HuH-7.5 (cell line): ENCODE data around the gene ARL6IP1.
"Not testable (repeated sequence)": the region's sequence is repeated elsewhere in the genome, so short reads cannot be mapped to it uniquely, and the experiment has no call there.

Experiments used
- DNase-seq: peaks from one replicate; pipeline ENCODE4 v3.0.0; 2011; ENCODE audit warnings: low spot score

ARL6IP1 gene

DNA sequence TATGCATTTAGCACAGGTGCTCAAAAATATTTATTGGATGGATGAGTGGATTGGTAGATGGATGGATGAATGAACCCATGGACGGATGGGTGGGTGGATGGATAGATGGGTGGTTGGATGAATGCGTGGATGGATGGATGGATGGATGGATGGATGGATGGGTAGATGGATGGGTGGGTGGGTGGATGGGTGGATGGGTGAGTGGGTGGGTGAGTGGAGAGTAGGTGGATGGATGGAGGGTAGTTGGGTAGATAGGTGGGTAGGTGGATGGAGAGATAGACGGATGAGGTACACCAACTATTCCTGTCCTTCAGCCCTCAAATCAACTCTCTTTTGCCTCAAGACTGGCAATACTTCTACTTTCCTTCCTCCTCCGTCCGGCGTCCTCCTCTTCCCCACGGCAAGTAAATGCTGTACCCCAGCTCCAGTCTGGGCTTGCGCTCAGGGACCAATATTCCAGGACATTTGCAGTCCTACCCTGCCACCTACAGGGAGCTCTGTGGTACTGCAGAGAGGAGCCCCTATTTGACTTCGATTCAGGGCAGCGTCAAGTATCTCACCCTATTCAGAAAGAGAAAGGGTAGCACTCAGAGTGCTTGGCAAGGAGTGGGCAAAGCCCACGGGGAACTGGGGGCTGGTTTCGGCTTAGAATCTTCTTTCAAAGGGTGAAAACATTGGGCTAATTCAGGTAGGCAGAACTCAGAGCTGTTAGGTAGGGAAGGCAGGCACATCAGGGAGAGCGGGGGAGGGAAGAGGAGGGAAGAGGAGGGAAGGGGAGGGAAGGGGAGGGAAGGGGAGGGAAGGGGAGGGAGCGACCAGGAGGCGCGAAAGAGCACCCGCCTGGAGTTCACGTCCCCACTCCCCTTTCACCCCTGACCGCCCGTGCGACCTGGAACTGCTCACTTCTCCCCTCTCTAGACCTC lies 41.5 kb downstream of the ARL6IP1 start:
- not testable (repeated sequence) for DNase-seq

DNA sequence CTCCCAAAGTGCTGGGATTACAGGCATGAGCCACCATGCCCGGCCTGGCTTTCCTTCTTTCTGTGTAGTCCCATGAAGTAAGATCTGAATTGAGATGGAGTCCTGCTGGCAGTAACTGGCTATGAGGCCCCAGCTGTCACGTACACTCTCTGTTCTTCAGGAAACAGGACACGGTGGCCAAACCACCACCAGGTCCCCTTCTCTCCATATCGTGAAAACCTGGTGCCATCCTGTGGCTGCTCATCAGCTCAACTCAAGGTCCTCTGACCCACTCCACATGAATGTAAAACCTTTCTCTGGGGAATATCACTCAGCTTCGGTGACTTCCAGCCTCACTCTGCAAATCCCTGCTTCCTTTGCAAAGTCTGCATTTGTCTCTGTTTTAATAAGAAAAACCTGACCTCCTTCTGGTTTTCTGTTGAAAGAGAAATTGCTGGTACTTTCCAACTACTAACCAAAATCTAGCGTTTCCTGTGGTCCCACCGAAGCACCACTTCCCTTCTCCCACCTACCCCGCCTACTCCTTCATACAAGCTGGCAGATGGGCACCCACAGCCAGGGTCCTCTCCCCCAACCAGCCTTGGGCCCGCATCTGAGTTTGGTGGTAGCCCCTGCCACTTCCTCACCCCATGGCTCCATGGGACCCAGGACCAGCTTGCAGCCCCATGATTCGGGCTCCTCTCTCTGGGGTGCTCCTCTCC lies 43.2 kb downstream of the ARL6IP1 start:
- DNase-seq, result not testable (repeated sequence)

DNA sequence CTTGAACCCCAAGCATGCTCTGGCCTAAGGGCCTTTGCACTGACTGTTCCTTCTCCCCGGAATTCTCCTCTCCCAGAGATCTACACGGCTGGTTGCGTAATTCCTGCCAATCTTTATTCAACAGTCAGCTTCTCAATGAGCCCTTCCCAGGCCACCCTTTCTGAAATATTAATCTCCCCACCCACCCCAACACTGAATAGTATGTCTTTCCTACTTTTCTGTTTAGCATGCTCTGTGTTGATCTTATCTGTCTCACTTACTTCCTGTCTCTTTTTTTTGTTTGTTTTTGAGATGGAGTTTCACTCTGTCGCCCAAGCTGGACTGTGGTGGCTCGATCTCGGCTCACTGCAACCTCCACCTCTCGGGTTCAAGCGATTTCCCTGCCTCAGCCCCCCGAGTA lies 44.7 kb downstream of the ARL6IP1 start:
- not testable (repeated sequence) for DNase-seq

DNA sequence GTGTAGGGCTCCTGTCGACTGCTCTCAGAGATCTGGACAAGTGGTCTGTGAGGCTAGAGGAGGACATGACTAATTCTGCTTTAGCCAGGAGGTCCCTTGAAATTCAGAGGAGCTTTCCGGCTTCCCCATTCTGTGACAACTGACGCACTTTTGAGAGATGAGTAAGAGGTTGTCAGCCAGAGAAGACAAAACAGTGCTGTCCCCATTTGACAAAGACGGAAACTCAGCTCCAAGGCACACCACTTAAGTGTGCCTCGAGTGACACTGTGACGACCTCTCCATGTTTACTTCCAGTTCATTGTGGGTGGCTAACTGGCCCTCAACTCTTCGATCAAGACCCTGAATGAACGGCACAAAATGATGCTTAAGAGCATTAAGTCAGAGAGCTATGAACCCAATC lies 58.5 kb downstream of the ARL6IP1 start:
- not testable (repeated sequence) for DNase-seq
